HEK293T (cell line): ENCODE measurements around the gene LHX4.

Experiments
- ARNT ChIP-seq: fragments of 450-650 bp; IDR thresholded peaks from 2 replicates; pipeline ENCODE4 v1.6.1; 2017; ENCODE audit warnings: mild to moderate bottlenecking
- FOXA1 ChIP-seq: fragments of 450-650 bp; IDR thresholded peaks from 2 replicates; pipeline ENCODE4 v1.6.1; 2016; ENCODE audit warnings: mild to moderate bottlenecking
- FOXK2 ChIP-seq: fragments of 450-650 bp; IDR thresholded peaks from 2 replicates; pipeline ENCODE4 v1.6.1; 2016; ENCODE audit warnings: mild to moderate bottlenecking
- FOXM1 ChIP-seq: fragments of 450-650 bp; IDR thresholded peaks from 2 replicates; pipeline ENCODE4 v1.6.1; 2017; ENCODE audit warnings: mild to moderate bottlenecking, borderline replicate concordance
- NFRKB ChIP-seq: fragments of 450-650 bp; IDR thresholded peaks from 2 replicates; pipeline ENCODE4 v1.6.1; 2016; ENCODE audit warnings: mild to moderate bottlenecking, moderate library complexity
- SP1 ChIP-seq: fragments of 450-650 bp; IDR thresholded peaks from 2 replicates; pipeline ENCODE4 v1.6.1; 2017
- SUZ12 ChIP-seq: fragments of 450-650 bp; IDR thresholded peaks from 2 replicates; pipeline ENCODE4 v1.6.1; 2016; ENCODE audit warnings: mild to moderate bottlenecking
- TARDBP ChIP-seq: fragments of 450-650 bp; IDR thresholded peaks from 2 replicates; pipeline ENCODE4 v1.6.1; 2016

GRCh38 chr1:180230416-180230790 lies 339 bp downstream of the LHX4 start:
- no peak for TF ChIP-seq TARDBP
- TF ChIP-seq FOXK2: no peak
- TF ChIP-seq ARNT: no peak
- TF ChIP-seq FOXA1: no peak
- no peak for TF ChIP-seq SP1
- no peak for TF ChIP-seq NFRKB
- TF ChIP-seq SUZ12: no peak
- no peak for TF ChIP-seq FOXM1
